K562 (cell line): ENCODE results near the gene SRSF9. TPM values are rescaled to one million over a fixed set of nuclear protein-coding genes. Genes with fewer than 3 reads are reported as not detected.

Source experiments
- ASH1L ChIP-seq: fragments of 450-650 bp; IDR thresholded peaks from 2 replicates; pipeline ENCODE4 v1.6.1; 2018; ENCODE audit warnings: borderline replicate concordance, mild to moderate bottlenecking, low read depth; ENCODE audit not compliant: partially characterized antibody
- CBX5 ChIP-seq: IDR thresholded peaks from 2 replicates; pipeline ENCODE4 v1.6.1; 2014; ENCODE audit warnings: low read depth, borderline replicate concordance
- CTCF ChIP-seq, 3 experiments: IDR thresholded peaks in 2 of 3; conservative IDR thresholded peaks in 1 of 3; 2 replicates each; pipeline ENCODE4 v1.5.1; 2011 to 2012; ENCODE audit warnings: low read length in 3 of 3, mild to moderate bottlenecking in 3 of 3, control low read depth in 2 of 3, improper control_type of control experiment in 1 of 3, inconsistent platforms in 1 of 3, low read depth in 1 of 3, mixed read lengths in 1 of 3, moderate library complexity in 1 of 3; ENCODE audit not compliant: insufficient read depth in 2 of 3
- E2F1 ChIP-seq: sonication (generic); formaldehyde crosslinking; IDR thresholded peaks from 2 replicates; pipeline ENCODE4 v1.8.1; 2023; ENCODE audit warnings: mild to moderate bottlenecking, missing genetic modification reagents, moderate library complexity
- EP300 ChIP-seq: IDR thresholded peaks from 2 replicates; pipeline ENCODE4 v1.6.1; 2012; ENCODE audit warnings: low read length, improper control_type of control experiment
- HMG20A ChIP-seq: fragments of 450-650 bp; formaldehyde crosslinking; conservative IDR thresholded peaks from 2 replicates; pipeline ENCODE4 v1.4.0; 2020; ENCODE audit warnings: mild to moderate bottlenecking, mixed read lengths
- NONO ChIP-seq, 2 experiments: fragments of 200-400 bp in 1 of 2; fragments of 450-650 bp in 1 of 2; formaldehyde crosslinking in 1 of 2; IDR thresholded peaks; 2 replicates each; pipeline ENCODE4 v1.6.1; 2017; ENCODE audit warnings: low read depth in 2 of 2, mild to moderate bottlenecking in 2 of 2, moderate library complexity in 2 of 2, low read length in 1 of 2
- PHTF2 ChIP-seq: fragments of 250-450 bp; sonication (Bioruptor Pico); IDR thresholded peaks from 2 replicates; pipeline ENCODE4 v1.5.0; 2021; ENCODE audit warnings: mild to moderate bottlenecking
- SMAD2 ChIP-seq: fragments of 150-350 bp; IDR thresholded peaks from 2 replicates; pipeline ENCODE4 v1.6.1; 2014; ENCODE audit warnings: low read depth, mild to moderate bottlenecking, low read length
- TFAP4 ChIP-seq: sonication (generic); formaldehyde crosslinking; IDR thresholded peaks from 2 replicates; pipeline ENCODE4 v1.8.0; 2022; ENCODE audit warnings: missing genetic modification reagents, mild to moderate bottlenecking, moderate library complexity, borderline replicate concordance
- ZMIZ1 ChIP-seq, 2 experiments: fragments of 150-350 bp in 1 of 2; IDR thresholded peaks; 2 replicates each; pipeline ENCODE4 v1.6.1; 2012 to 2016; ENCODE audit warnings: low read depth in 2 of 2, low read length in 2 of 2, mild to moderate bottlenecking in 1 of 2, moderate library complexity in 1 of 2
- ZNF408 ChIP-seq: fragments of 250-450 bp; sonication (Bioruptor Pico); IDR thresholded peaks from 2 replicates; pipeline ENCODE4 v1.4.0; 2020; ENCODE audit warnings: low read depth, mild to moderate bottlenecking, moderate library complexity
- polyA plus RNA-seq, 8 experiments: library from polyadenylated mRNA; depleted of rRNA in 4 of 8; stranded (reverse) in 5 of 8; unstranded in 3 of 8; fragments of >200 nt; fragmentation: Nextera tagmentation in 2 of 8; fragmentation: Illumina TruSeq in 1 of 8; extraction: Ambion mirVana in 2 of 8; extraction: Trizol in 1 of 8; gene quantifications; 2 replicates each; pipeline versions ENCODE4 v1.2.1 to v1.2.3, GENCODE V29; 2011 to 2014; ENCODE audit warnings: inconsistent platforms in 1 of 8, missing spikeins in 1 of 8
- total RNA-seq, 7 experiments: library from RNA; depleted of rRNA in 6 of 7; stranded (reverse); fragments of >200 nt in 6 of 7; fragmentation: Illumina TruSeq in 2 of 7; extraction: Trizol in 2 of 7; gene quantifications; 2 replicates each; pipeline versions ENCODE4 v1.2.1 to v1.2.3, GENCODE V29; 2011 to 2021; ENCODE audit warnings: low replicate concordance in 1 of 7
- TF ChIP-seq, protein P1 (sequence below): fragments of 450-650 bp; conservative IDR thresholded peaks from 2 replicates; pipeline ENCODE4 v1.6.1; 2016; ENCODE audit warnings: missing genetic modification characterization, low read depth, mild to moderate bottlenecking, control low read depth, missing compliant biosample characterization
- TF ChIP-seq, protein P2 (sequence below): fragments of 450-650 bp; IDR thresholded peaks from 2 replicates; pipeline ENCODE4 v1.6.1; 2016; ENCODE audit warnings: borderline replicate concordance

SRSF9 gene
- total and polyA plus RNA-seq, 9 of the 15 experiments (the other 6 are each of a cell fraction or from before 2014, with no cell fraction given) = 40.3 to 291 (median 230) TPM

DNA sequence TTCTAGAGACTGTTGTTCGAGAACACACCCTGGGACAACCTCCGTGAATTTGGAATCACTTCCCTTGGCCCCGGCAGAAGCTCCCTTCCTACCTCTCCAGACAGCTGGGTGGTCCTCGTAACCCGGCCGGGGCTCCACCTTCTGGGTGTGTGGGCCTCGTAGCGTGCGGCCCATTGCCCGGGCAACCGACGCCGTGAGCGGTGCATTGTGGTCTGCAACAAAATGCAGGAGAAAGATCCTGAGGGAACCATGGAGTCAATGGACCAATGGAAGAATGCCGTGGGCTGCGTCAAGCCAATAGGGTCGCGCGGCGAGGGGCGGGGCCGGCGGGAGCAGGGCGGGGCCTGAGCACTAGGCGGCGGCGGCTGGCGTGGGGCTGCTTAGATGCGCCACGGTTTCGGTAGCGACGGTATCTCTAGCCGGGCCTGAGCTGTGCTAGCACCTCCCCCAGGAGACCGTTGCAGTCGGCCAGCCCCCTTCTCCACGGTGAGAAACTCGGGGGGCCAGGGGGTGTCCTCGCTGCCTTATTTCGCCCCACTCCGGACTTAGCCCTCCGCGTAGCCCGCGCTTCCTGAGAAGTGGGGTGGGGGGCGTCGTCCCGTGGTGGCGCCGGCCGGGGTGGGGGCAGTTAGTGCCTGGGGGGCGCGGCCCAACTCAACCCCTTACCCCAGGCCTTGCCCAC is 26.3 kb upstream of the SRSF9 start, which contains the start of gene DYNLL1 (continued):
- TF ChIP-seq, protein P1, sequence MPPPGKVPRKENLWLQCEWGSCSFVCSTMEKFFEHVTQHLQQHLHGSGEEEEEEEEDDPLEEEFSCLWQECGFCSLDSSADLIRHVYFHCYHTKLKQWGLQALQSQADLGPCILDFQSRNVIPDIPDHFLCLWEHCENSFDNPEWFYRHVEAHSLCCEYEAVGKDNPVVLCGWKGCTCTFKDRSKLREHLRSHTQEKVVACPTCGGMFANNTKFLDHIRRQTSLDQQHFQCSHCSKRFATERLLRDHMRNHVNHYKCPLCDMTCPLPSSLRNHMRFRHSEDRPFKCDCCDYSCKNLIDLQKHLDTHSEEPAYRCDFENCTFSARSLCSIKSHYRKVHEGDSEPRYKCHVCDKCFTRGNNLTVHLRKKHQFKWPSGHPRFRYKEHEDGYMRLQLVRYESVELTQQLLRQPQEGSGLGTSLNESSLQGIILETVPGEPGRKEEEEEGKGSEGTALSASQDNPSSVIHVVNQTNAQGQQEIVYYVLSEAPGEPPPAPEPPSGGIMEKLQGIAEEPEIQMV (tag) = no peak
- TF ChIP-seq PHTF2 (CRISPR knock-in tag) = no peak
- no peak for TF ChIP-seq HMG20A (CRISPR knock-in tag)
- no peak for TF ChIP-seq SMAD2
- no peak for TF ChIP-seq CBX5
- no peak for TF ChIP-seq ZNF408 (CRISPR knock-in tag)
- TF ChIP-seq ZMIZ1 (IDR thresholded peaks at IDR 0.05; ENCODE audit: low read depth in 2 of 2, low read length in 2 of 2) = no peak; a peak in 1 of 4 replicates
- peak; percentile 17; the same call in 1 of the 2 replicates for TF ChIP-seq EP300
- TF ChIP-seq E2F1 (CRISPR knock-in tag) = 0 out of 2 replicates have a peak, but pooled peaks have one; percentile 15
- TF ChIP-seq, protein P2, sequence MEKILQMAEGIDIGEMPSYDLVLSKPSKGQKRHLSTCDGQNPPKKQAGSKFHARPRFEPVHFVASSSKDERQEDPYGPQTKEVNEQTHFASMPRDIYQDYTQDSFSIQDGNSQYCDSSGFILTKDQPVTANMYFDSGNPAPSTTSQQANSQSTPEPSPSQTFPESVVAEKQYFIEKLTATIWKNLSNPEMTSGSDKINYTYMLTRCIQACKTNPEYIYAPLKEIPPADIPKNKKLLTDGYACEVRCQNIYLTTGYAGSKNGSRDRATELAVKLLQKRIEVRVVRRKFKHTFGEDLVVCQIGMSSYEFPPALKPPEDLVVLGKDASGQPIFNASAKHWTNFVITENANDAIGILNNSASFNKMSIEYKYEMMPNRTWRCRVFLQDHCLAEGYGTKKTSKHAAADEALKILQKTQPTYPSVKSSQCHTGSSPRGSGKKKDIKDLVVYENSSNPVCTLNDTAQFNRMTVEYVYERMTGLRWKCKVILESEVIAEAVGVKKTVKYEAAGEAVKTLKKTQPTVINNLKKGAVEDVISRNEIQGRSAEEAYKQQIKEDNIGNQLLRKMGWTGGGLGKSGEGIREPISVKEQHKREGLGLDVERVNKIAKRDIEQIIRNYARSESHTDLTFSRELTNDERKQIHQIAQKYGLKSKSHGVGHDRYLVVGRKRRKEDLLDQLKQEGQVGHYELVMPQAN = peak; percentile 98
- peak in 1 of 3 experiments; percentile 4; a peak in 1 of 6 replicates for TF ChIP-seq CTCF (IDR thresholded peaks at IDR 0.05 in 2 of 3, conservative IDR thresholded peaks at IDR 0.05 in 1 of 3; ENCODE audit: insufficient read depth in 2 of 3, low read depth in 1 of 3, low read length in 3 of 3)
- TF ChIP-seq NONO (IDR thresholded peaks at IDR 0.05; ENCODE audit: low read depth in 2 of 2, low read length in 1 of 2) = peak in 1 of 2 experiments; percentile 61; a peak in 1 of 4 replicates
- peak; percentile 92 for TF ChIP-seq TFAP4 (CRISPR knock-in tag)
- peak; percentile 88 for TF ChIP-seq ASH1L
